ENCODE data around the gene TET3. TPM values are rescaled to one million over a fixed set of nuclear protein-coding genes. Genes with fewer than 3 reads are reported as not detected.

TET3 gene
- total and polyA plus RNA-seq, 2 of the 8 experiments (the other 6 are each of a cell fraction or from before 2014, with no cell fraction given), result 4.5 to 21.1 TPM

DNA sequence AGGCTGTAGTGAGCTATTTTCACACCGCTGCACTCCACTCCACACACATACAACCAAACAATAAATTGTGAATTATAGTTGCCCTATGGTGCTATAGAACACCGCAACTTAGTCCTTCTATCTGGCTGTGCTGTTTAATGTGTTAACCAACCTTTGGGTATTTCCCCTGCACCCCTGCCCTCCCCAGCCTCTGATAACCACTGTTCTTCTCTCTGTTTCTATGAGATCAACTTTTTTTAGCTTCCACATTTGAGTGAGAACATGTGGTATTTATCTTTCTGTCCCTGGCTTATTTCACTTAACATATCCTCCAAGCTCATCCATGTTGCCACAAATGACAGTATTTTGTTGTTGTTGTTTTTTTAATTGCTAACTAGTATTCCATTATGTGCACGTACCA is 32.5 kb downstream of the TET3 start:
- DNase-seq (ENCODE audit: low read depth in 1 of 2, low spot score in 2 of 2) (no peak), FAIRE-seq (no peak)
- Histone ChIP-seq H2AFZ (ENCODE audit: low read length) (no peak overlapping the region), H3K14ac (ENCODE audit: insufficient read length) (no peak overlapping the region), H2BK12ac (ENCODE audit: low read depth, low read length) (no peak overlapping the region), H4K91ac (replicated peaks; ENCODE audit: insufficient read length, low read length) (no peak overlapping the region), H4K5ac (ENCODE audit: insufficient read length, low read depth, low read length) (no peak overlapping the region), H3K27ac (ENCODE audit: low read depth, low read length) (no peak overlapping the region), H3K4me3 (ENCODE audit: extremely low read depth in 1 of 4, insufficient read depth in 2 of 4, low read depth in 3 of 4, low read length in 4 of 4) (no peak overlapping the region), H3K4me2 (ENCODE audit: insufficient read depth in 1 of 2, low read depth in 2 of 2, low read length in 2 of 2) (no peak overlapping the region), H2BK120ac (replicated peaks; ENCODE audit: low read depth, low read length) (no peak overlapping the region), H3K27me3 (replicated peaks in 1 of 4; ENCODE audit: control insufficient read depth in 3 of 4, extremely low read depth in 1 of 4, insufficient read depth in 3 of 4, low read length in 3 of 4) (no peaks in the 10 kb centered on the region), H2BK5ac (ENCODE audit: low read depth, low read length) (no peak overlapping the region), H3K4me1 (replicated peaks in 1 of 4; ENCODE audit: control insufficient read depth in 3 of 4, insufficient read depth in 4 of 4, low read length in 3 of 4) (peaks cover 0 to 4% (median under 1%) of the 10 kb centered on the region in 4 experiments; a peak in 2 of 7 replicates), H3K9ac (replicated peaks in 1 of 4; ENCODE audit: extremely low read depth in 1 of 4, low read depth in 3 of 4, low read length in 3 of 4) (no peak overlapping the region), H3K23ac (ENCODE audit: insufficient read length) (no peak overlapping the region), H3K18ac (ENCODE audit: extremely low read depth, low read length) (no peak overlapping the region), H3K56ac (replicated peaks; ENCODE audit: insufficient read length, low read depth, low read length) (no peak overlapping the region), H3K9me3 (ENCODE audit: insufficient read depth in 2 of 2, low read depth in 1 of 2, low read length in 1 of 2) (no peaks in the 10 kb centered on the region), H4K8ac (ENCODE audit: extremely low read depth, insufficient read depth, low read length) (no peak overlapping the region), H4K20me1 (replicated peaks in 1 of 2; ENCODE audit: control insufficient read depth in 1 of 2, insufficient read depth in 2 of 2, low read length in 2 of 2) (peaks cover 4 to 10% of the 10 kb centered on the region in 2 experiments), H3K23me2 (ENCODE audit: low read depth, low read length) (no peaks in the 10 kb centered on the region; the same call in 1 of the 2 replicates), H3K79me1 (ENCODE audit: low read depth, low read length) (peaks cover 11% of the 10 kb centered on the region), H2BK15ac (ENCODE audit: low read length) (no peak overlapping the region), H3K4ac (replicated peaks; ENCODE audit: insufficient read length, low read depth, low read length) (no peak overlapping the region), H2BK20ac (ENCODE audit: low read length) (no peak overlapping the region), H2AK5ac (ENCODE audit: low read depth, low read length) (no peak overlapping the region), H3K36me3 (ENCODE audit: control insufficient read depth in 2 of 4, insufficient read depth in 4 of 4, low read length in 3 of 4) (no peaks in the 10 kb centered on the region), H3K79me2 (ENCODE audit: control insufficient read depth in 1 of 2, insufficient read depth in 2 of 2, low read length in 2 of 2) (peaks cover 0 to 67% of the 10 kb centered on the region in 2 experiments; a peak in 2 of 4 replicates)
- 95% methylated on average over 3 of the region's 3 CpGs; no CpG with 5 or more reads in 1 of the 2 experiments for WGBS, 2 experiments (ENCODE audit: extremely low coverage in 1 of 2, insufficient coverage in 1 of 2, insufficient read length in 1 of 2, insufficient replicate concordance in 2 of 2, low coverage in 1 of 2, low lambda C conversion rate in 2 of 2, missing lambda C conversion rate in 1 of 2)
- ChIA-PET POLR2A (ENCODE audit: partially characterized antibody) (interaction anchor here (0.7 to 1.2 kb wide), 3 partner anchors 9 to 31 kb away, joined by 3 to 4 read pairs (median 4); no protein-coding TSS in a partner anchor), CTCF (ENCODE audit: partially characterized antibody) (interaction anchor here (0.9 to 1.2 kb wide), 2 partner anchors 22 to 122 kb away, joined by 3 to 4 read pairs; no protein-coding TSS in a partner anchor)
- no peak for TF ChIP-seq SIX5 (IDR thresholded peaks at IDR 0.05; ENCODE audit: low read depth, low read length)
- TF ChIP-seq CHD2 (IDR thresholded peaks at IDR 0.05; ENCODE audit: low read length), result no peak
- TF ChIP-seq PHF8 (conservative IDR thresholded peaks at IDR 0.05; ENCODE audit: low read depth, low read length), result no peak
- TF ChIP-seq CTBP2 (IDR thresholded peaks at IDR 0.05; ENCODE audit: borderline replicate concordance, insufficient read depth, insufficient read length, low read length), result no peak
- no peak for TF ChIP-seq BRCA1 (IDR thresholded peaks at IDR 0.05; ENCODE audit: low read depth, low read length)
- no peak for TF ChIP-seq SP1 (IDR thresholded peaks at IDR 0.05; ENCODE audit: low read depth, low read length)
- no peak for TF ChIP-seq EGR1 (IDR thresholded peaks at IDR 0.05; ENCODE audit: borderline replicate concordance, low read depth, low read length)
- no peak for TF ChIP-seq GTF2F1 (IDR thresholded peaks at IDR 0.05; ENCODE audit: borderline replicate concordance, low read depth, low read length)
- TF ChIP-seq NANOG (IDR thresholded peaks at IDR 0.05; ENCODE audit: insufficient read depth, low read depth, low read length, poor library complexity, severe bottlenecking), result no peak
- TF ChIP-seq MAFK (IDR thresholded peaks at IDR 0.05; ENCODE audit: low read depth, low read length), result no peak
- no peak for TF ChIP-seq CHD1 (IDR thresholded peaks at IDR 0.05; ENCODE audit: low read depth, low read length)
- no peak for TF ChIP-seq HDAC2 (IDR thresholded peaks at IDR 0.05; ENCODE audit: borderline replicate concordance in 1 of 2, low read depth in 2 of 2, low read length in 2 of 2)
- TF ChIP-seq KDM5A (IDR thresholded peaks at IDR 0.05; ENCODE audit: low read length), result no peak
- TF ChIP-seq GABPA (IDR thresholded peaks at IDR 0.05; ENCODE audit: borderline replicate concordance, insufficient read depth, low read length), result no peak

All from H1 (cell line).